ENCODE results near the gene NEU1. TPM values are rescaled to one million over a fixed set of nuclear protein-coding genes. Genes with fewer than 3 reads are reported as not detected.

Gene NEU1
- total RNA-seq, 1 experiment from 2014 or later: 34.3 TPM

DNA sequence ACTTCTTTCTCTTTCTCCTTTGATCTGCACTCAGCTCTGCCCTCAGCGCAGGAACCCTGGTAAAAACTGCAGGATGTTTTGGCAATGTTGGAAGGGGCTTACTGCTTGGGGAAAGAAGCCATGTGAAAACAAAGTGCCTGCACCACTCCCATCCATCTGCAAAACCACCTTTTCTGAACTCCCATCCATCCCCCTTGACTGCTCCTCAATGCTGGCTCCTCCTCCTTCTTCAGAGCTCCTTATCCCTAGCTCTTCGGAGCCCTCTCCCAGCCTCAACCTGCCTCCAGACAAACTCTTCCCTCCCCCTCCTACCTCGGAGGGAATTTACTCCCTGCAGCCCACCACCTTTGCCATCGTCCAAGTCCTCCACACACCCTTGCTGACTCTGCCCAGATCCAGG, 43.5 kb upstream of the NEU1 start:
- TF ChIP-seq EZH2 (IDR thresholded peaks at IDR 0.05; ENCODE audit: borderline replicate concordance, low read depth, low read length, poor library complexity, severe bottlenecking): no peak
- TF ChIP-seq, protein P1, sequence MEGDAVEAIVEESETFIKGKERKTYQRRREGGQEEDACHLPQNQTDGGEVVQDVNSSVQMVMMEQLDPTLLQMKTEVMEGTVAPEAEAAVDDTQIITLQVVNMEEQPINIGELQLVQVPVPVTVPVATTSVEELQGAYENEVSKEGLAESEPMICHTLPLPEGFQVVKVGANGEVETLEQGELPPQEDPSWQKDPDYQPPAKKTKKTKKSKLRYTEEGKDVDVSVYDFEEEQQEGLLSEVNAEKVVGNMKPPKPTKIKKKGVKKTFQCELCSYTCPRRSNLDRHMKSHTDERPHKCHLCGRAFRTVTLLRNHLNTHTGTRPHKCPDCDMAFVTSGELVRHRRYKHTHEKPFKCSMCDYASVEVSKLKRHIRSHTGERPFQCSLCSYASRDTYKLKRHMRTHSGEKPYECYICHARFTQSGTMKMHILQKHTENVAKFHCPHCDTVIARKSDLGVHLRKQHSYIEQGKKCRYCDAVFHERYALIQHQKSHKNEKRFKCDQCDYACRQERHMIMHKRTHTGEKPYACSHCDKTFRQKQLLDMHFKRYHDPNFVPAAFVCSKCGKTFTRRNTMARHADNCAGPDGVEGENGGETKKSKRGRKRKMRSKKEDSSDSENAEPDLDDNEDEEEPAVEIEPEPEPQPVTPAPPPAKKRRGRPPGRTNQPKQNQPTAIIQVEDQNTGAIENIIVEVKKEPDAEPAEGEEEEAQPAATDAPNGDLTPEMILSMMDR (conservative IDR thresholded peaks at IDR 0.05; ENCODE audit: low read depth, low read length): no peak
- DNase-seq (ENCODE audit: low spot score): no peak
- Histone ChIP-seq H3K4me3 (ENCODE audit: low read depth, low read length, poor library complexity, severe bottlenecking) (no peak overlapping the region), H3K9me3 (ENCODE audit: low read depth, low read length, poor library complexity, severe bottlenecking) (no peaks in the 10 kb centered on the region), H3K27ac (ENCODE audit: low read depth, low read length, poor library complexity, severe bottlenecking) (no peak overlapping the region), H3K36me3 (ENCODE audit: insufficient read depth, low read length, poor library complexity, severe bottlenecking) (no peaks in the 10 kb centered on the region), H3K4me1 (ENCODE audit: insufficient read depth, low read length, poor library complexity, severe bottlenecking) (peaks cover 9% of the 10 kb centered on the region), H3K27me3 (replicated peaks; ENCODE audit: insufficient read depth, low read depth, low read length, poor library complexity) (no peaks in the 10 kb centered on the region)
- POLR2A ChIA-PET (ENCODE audit: low non-redundant PET): no interaction called here
- intact Hi-C loops (cut with micrococcal nuclease; ENCODE audit: unreplicated experiment): no loop called here
- BruUV-seq (replicated peaks): no TSS peak
- CTCF ChIA-PET: no interaction called here

DNA sequence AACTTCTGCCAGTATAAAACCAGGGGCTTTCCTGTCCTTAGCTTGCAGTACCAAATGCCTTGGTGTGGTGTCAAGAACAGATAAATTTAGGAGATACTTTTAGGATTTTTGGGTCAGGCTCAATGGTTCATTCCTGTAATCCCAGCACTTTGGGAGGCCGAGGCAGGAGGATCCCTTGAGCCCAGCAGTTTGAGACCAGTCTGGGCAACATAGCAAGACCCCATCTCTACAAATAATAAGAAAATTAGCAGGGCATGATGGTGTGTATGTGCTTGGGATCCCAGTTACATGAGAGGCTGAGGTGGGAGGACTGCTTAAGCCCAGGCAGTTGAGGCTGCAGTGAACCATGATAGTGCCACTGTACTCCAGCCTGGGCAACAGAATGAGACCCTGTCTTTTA, 42.4 kb upstream of the NEU1 start:
- POLR2A ChIA-PET (ENCODE audit: low non-redundant PET): interaction anchor here (0.7 kb wide), 1 partner anchor 16 kb away, joined by 3 read pairs; no protein-coding TSS in a partner anchor
- BruUV-seq (replicated peaks): no TSS peak
- Histone ChIP-seq H3K9me3 (ENCODE audit: low read depth, low read length, poor library complexity, severe bottlenecking) (no peaks in the 10 kb centered on the region), H3K4me3 (ENCODE audit: low read depth, low read length, poor library complexity, severe bottlenecking) (no peak overlapping the region), H3K27me3 (replicated peaks; ENCODE audit: insufficient read depth, low read depth, low read length, poor library complexity) (no peaks in the 10 kb centered on the region), H3K27ac (ENCODE audit: low read depth, low read length, poor library complexity, severe bottlenecking) (no peak overlapping the region), H3K4me1 (ENCODE audit: insufficient read depth, low read length, poor library complexity, severe bottlenecking) (peaks cover 11% of the 10 kb centered on the region), H3K36me3 (ENCODE audit: insufficient read depth, low read length, poor library complexity, severe bottlenecking) (no peaks in the 10 kb centered on the region)
- CTCF ChIA-PET: no interaction called here
- TF ChIP-seq, protein P1 (conservative IDR thresholded peaks at IDR 0.05; ENCODE audit: low read depth, low read length): no peak
- TF ChIP-seq EZH2 (IDR thresholded peaks at IDR 0.05; ENCODE audit: borderline replicate concordance, low read depth, low read length, poor library complexity, severe bottlenecking): no peak
- no peak for DNase-seq (ENCODE audit: low spot score)
- intact Hi-C loops (cut with micrococcal nuclease; ENCODE audit: unreplicated experiment): no loop called here

DNA sequence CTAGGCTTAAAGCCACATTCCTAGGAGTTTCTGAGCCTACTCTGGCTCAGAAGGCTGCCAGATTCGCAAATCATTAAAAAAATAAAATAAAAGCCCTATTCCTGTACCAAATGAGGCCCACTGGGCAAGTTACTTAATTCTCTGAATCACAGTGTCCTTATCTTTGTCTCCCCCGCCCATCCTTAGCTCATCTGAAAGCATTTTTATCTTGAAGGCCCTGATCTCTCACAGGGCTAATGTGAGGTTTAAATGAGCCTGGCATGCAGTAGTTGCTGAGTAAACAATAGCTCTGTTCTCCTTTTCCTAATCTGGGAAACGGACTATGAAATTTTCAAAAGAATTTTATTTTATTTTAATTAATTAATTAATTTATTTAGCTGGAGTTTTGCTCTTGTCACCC, 41.3 kb upstream of the NEU1 start:
- CTCF ChIA-PET: no interaction called here
- no peaks in the 10 kb centered on the region for H3K36me3 ChIP-seq (ENCODE audit: insufficient read depth, low read length, poor library complexity, severe bottlenecking)
- no peaks in the 10 kb centered on the region for H3K9me3 ChIP-seq (ENCODE audit: low read depth, low read length, poor library complexity, severe bottlenecking)
- no peaks in the 10 kb centered on the region for H3K27me3 ChIP-seq (replicated peaks; ENCODE audit: insufficient read depth, low read depth, low read length, poor library complexity)
- no peak for DNase-seq (ENCODE audit: low spot score)
- POLR2A ChIA-PET (ENCODE audit: low non-redundant PET): no interaction called here
- no peak overlapping the region for H3K4me3 ChIP-seq (ENCODE audit: low read depth, low read length, poor library complexity, severe bottlenecking)
- H3K4me1 ChIP-seq (ENCODE audit: insufficient read depth, low read length, poor library complexity, severe bottlenecking): peaks cover 14% of the 10 kb centered on the region
- no peak for TF ChIP-seq EZH2 (IDR thresholded peaks at IDR 0.05; ENCODE audit: borderline replicate concordance, low read depth, low read length, poor library complexity, severe bottlenecking)
- TF ChIP-seq, protein P1 (conservative IDR thresholded peaks at IDR 0.05; ENCODE audit: low read depth, low read length): no peak
- no TSS peak for BruUV-seq (replicated peaks)
- no peak overlapping the region for H3K27ac ChIP-seq (ENCODE audit: low read depth, low read length, poor library complexity, severe bottlenecking)
- intact Hi-C loops (cut with micrococcal nuclease; ENCODE audit: unreplicated experiment): no loop called here

Data from A673 (cell line).